Gastroesophageal sphincter (tissue), 2 donors: Measurements from ENCODE around the gene MYH7.

Experiments
- EP300 ChIP-seq: sonication (generic); formaldehyde crosslinking; IDR thresholded peaks from one replicate; pipeline ENCODE4 v1.6.1; 2017; ENCODE audit warnings: antibody characterized with exemption, mild to moderate bottlenecking
- POLR2AphosphoS5 ChIP-seq: sonication (generic); formaldehyde crosslinking; IDR thresholded peaks from one replicate; pipeline ENCODE4 v1.6.1; 2017; ENCODE audit warnings: antibody characterized with exemption

DNA sequence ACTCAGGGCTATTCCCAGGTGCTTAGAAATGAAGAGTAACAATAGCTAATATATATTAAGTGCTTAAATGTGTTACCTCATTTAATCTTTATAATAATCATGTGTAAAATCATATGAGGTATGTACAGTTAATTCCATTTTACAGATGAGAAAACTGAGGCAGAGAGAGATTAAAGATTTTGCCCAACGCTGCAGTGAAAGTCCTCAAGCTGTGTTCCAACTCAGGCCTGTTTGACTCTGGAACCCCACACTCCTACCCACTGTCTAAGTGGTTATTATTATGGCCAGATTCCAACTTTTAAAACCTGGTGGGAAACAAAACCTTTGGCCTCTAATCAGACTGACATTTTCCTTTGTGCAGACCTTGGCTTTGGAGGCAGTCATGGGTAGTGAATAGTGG, 48.5 kb downstream of the MYH7 start:
- TF ChIP-seq POLR2AphosphoS5 (no peak), EP300 (no peak)
